WTC11 (cell line): ENCODE results near the gene IL24.

ENCODE experiments used
- CTCF ChIP-seq: fragments of 200-600 bp; IDR thresholded peaks from 2 replicates; pipeline ENCODE4 v1.8.0; 2022; ENCODE audit warnings: antibody characterized with exemption
- OVOL2 ChIP-seq: fragments of 250-450 bp; sonication (Bioruptor Pico); IDR thresholded peaks from 2 replicates; pipeline ENCODE4 v1.9.0; 2021; ENCODE audit warnings: mild to moderate bottlenecking, borderline replicate concordance
- SMAD4 ChIP-seq: sonication (generic); formaldehyde crosslinking; IDR thresholded peaks from 2 replicates; pipeline ENCODE4 v1.8.0; 2022; ENCODE audit warnings: mild to moderate bottlenecking, missing genetic modification reagents

DNA sequence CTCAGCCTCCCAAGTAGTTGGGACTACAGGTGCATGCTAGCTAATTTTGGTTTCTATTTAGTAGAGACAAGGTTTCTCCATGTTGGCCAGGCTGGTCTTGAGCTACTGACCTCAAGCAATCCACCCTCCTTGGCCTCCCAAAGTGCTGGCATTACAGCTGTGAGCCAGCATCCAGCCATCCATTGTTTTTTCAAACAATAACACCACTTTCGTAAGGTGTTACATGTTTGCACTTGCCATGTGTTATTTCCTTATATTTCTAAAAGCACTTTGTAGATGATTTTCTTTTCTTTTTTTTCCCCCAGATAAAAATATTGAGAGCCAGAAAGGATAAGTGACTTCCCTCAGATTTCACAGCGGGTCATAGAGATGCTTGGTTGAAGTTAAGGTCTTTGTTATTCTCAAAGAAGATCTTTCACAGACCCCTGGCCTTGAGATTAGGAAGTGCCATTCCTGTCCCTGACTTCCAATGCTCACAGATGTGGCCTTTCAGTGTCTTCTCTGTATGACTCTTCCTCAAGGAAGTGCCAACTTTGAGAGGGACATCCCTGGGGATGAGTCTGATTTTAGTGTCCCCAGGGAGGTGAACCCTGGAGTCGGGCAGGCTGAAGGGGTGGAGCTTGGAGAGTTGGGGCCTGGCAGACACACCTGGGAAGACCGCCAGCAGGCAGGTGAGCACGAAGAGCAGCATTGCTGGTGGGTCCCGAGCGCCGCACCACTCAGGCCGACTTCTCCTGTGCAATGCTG is 42.8 kb downstream of the IL24 start:
- TF ChIP-seq CTCF (no peak), SMAD4 (no peak), OVOL2 (CRISPR knock-in tag) (no peak)
